HG03520 (cell line): ENCODE data around the gene KCMF1.

ENCODE experiments used
- ATAC-seq: cut with Tn5 transposase; IDR thresholded peaks from one replicate; pipeline ENCODE4 v1.9.1; 2021; ENCODE audit warnings: mild to moderate bottlenecking, moderate library complexity; ENCODE audit not compliant: unreplicated experiment

The KCMF1 gene

GRCh38 chr2:85019121-85019520, 48.2 kb downstream of the KCMF1 start:
- no peak for ATAC-seq

GRCh38 chr2:85022232-85022631, 51.3 kb downstream of the KCMF1 start:
- ATAC-seq: no peak

GRCh38 chr2:85024372-85025047, 53.5 kb downstream of the KCMF1 start:
- no peak for ATAC-seq

- no peak for ATAC-seq
Measured at GRCh38 chr2:85032621-85033020, 61.7 kb downstream of the KCMF1 start.

GRCh38 chr2:85033388-85033787, 62.4 kb downstream of the KCMF1 start:
- ATAC-seq: no peak

- no peak for ATAC-seq
Measured at GRCh38 chr2:85034158-85034557, 63.2 kb downstream of the KCMF1 start.

- ATAC-seq: no peak
Measured at GRCh38 chr2:85037622-85038021, 66.7 kb downstream of the KCMF1 start.

GRCh38 chr2:85042330-85042729, 71.4 kb downstream of the KCMF1 start:
- no peak for ATAC-seq

GRCh38 chr2:85048534-85048933, 77.6 kb downstream of the KCMF1 start:
- no peak for ATAC-seq

GRCh38 chr2:85049236-85049635, 78.3 kb downstream of the KCMF1 start:
- no peak for ATAC-seq

- ATAC-seq: no peak
Measured at GRCh38 chr2:85053802-85054201, 82.8 kb downstream of the KCMF1 start.

- ATAC-seq: no peak
Measured at GRCh38 chr2:85057226-85057962, 86.4 kb downstream of the KCMF1 start.

GRCh38 chr2:85061896-85062295, 90.9 kb downstream of the KCMF1 start:
- ATAC-seq: no peak

- ATAC-seq: no peak
Measured at GRCh38 chr2:85062565-85062964, 91.6 kb downstream of the KCMF1 start.

GRCh38 chr2:85063981-85064599, 93.1 kb downstream of the KCMF1 start:
- ATAC-seq: no peak

GRCh38 chr2:85064927-85065577, 94.1 kb downstream of the KCMF1 start:
- no peak for ATAC-seq

GRCh38 chr2:85066006-85066740, 95.2 kb downstream of the KCMF1 start:
- no peak for ATAC-seq

GRCh38 chr2:85066874-85067351, 96.0 kb downstream of the KCMF1 start:
- ATAC-seq: no peak

- no peak for ATAC-seq
Measured at GRCh38 chr2:85071096-85071495, 100.1 kb downstream of the KCMF1 start.

- no peak for ATAC-seq
Measured at GRCh38 chr2:85073033-85073432, 102.1 kb downstream of the KCMF1 start.
